HepG2 (cell line): ENCODE results near the gene CNOT8. TPM values are rescaled to one million over a fixed set of nuclear protein-coding genes. Genes with fewer than 3 reads are reported as not detected.
A peak's percentile ranks its signal among the peaks of the same experiment; 100 is the strongest.

Experiments
- AHR ChIP-seq: IDR thresholded peaks from 2 replicates; pipeline ENCODE4 v1.6.1; 2018; ENCODE audit warnings: missing genetic modification reagents, missing compliant biosample characterization
- ARID2 ChIP-seq: sonication (generic); formaldehyde crosslinking; IDR thresholded peaks from 2 replicates; pipeline ENCODE4 v1.8.1; 2022; ENCODE audit warnings: mild to moderate bottlenecking, missing genetic modification reagents, borderline replicate concordance
- ATF6 ChIP-seq: sonication (generic); formaldehyde crosslinking; conservative IDR thresholded peaks from 2 replicates; pipeline ENCODE4 v1.4.0; 2020; ENCODE audit warnings: missing genetic modification reagents
- DBP ChIP-seq: sonication (generic); formaldehyde crosslinking; IDR thresholded peaks from 2 replicates; pipeline ENCODE4 v1.4.0; 2020; ENCODE audit warnings: missing genetic modification reagents; ENCODE audit errors: not compliant biosample characterization
- E2F2 ChIP-seq: sonication (generic); formaldehyde crosslinking; IDR thresholded peaks from 2 replicates; pipeline ENCODE4 v1.4.0; 2020; ENCODE audit warnings: missing genetic modification reagents, borderline replicate concordance
- ETV5 ChIP-seq: IDR thresholded peaks from 2 replicates; pipeline ENCODE4 v1.6.1; 2018; ENCODE audit warnings: missing biosample characterization, missing genetic modification reagents, inconsistent platforms, borderline replicate concordance
- HNRNPH1 ChIP-seq: fragments of 200-400 bp; formaldehyde crosslinking; optimal IDR thresholded peaks from 2 replicates; pipeline ENCODE3; 2017; ENCODE audit warnings: mild to moderate bottlenecking, low read depth, low read length
- KMT2A ChIP-seq: sonication (generic); formaldehyde crosslinking; IDR thresholded peaks from 2 replicates; pipeline ENCODE4 v1.4.0; 2020; ENCODE audit warnings: missing genetic modification reagents
- RAD51 ChIP-seq: fragments of 450-650 bp; IDR thresholded peaks from 2 replicates; pipeline ENCODE4 v1.6.1; 2016; ENCODE audit warnings: borderline replicate concordance
- SOX13 ChIP-seq, 3 experiments: fragments of 450-650 bp in 1 of 3; sonication (generic) in 1 of 3; formaldehyde crosslinking in 1 of 3; IDR thresholded peaks in 2 of 3; conservative IDR thresholded peaks in 1 of 3; 2 replicates each; pipeline versions ENCODE4 v1.5.0 to v1.6.1; 2016 to 2020; ENCODE audit warnings: antibody characterized with exemption in 1 of 3, mild to moderate bottlenecking in 1 of 3, missing compliant biosample characterization in 1 of 3, missing genetic modification reagents in 1 of 3, moderate library complexity in 1 of 3
- ZBTB33 ChIP-seq: sonication (generic); formaldehyde crosslinking; IDR thresholded peaks from 2 replicates; pipeline ENCODE4 v1.4.0; 2020; ENCODE audit warnings: missing genetic modification reagents
- ZNF609 ChIP-seq: sonication (generic); formaldehyde crosslinking; IDR thresholded peaks from 2 replicates; pipeline ENCODE4 v1.4.0; 2020; ENCODE audit warnings: mild to moderate bottlenecking, missing genetic modification reagents, borderline replicate concordance
- ZNF615 ChIP-seq: sonication (generic); formaldehyde crosslinking; IDR thresholded peaks from 2 replicates; pipeline ENCODE4 v1.5.0; 2020; ENCODE audit warnings: mild to moderate bottlenecking, missing genetic modification reagents, borderline replicate concordance
- ZNF839 ChIP-seq: sonication (generic); formaldehyde crosslinking; IDR thresholded peaks from 2 replicates; pipeline ENCODE4 v1.4.0; 2020; ENCODE audit warnings: missing genetic modification reagents, mild to moderate bottlenecking, borderline replicate concordance
- ZNF883 ChIP-seq: sonication (generic); formaldehyde crosslinking; IDR thresholded peaks from 2 replicates; pipeline ENCODE4 v1.5.1; 2020; ENCODE audit warnings: mild to moderate bottlenecking, missing genetic modification reagents; ENCODE audit errors: not compliant biosample characterization
- polyA plus RNA-seq, 8 experiments: library from polyadenylated mRNA; depleted of rRNA in 3 of 8; stranded (reverse) in 7 of 8; unstranded in 1 of 8; fragments of >200 nt; fragmentation: Illumina TruSeq in 4 of 8; extraction: Trizol in 4 of 8; gene quantifications; 2 replicates each; pipeline versions ENCODE4 v1.2.1 to v1.2.3, GENCODE V29; 2011 to 2016; ENCODE audit warnings: low read depth in 4 of 8, missing spikeins in 1 of 8, mixed read lengths in 1 of 8; ENCODE audit not compliant: insufficient read depth in 1 of 8
- total RNA-seq, 5 experiments: library from RNA; depleted of rRNA; stranded (reverse); fragments of >200 nt; fragmentation: Illumina TruSeq; extraction: Trizol; gene quantifications; 2 replicates each; pipeline ENCODE4 v1.2.3, GENCODE V29; 2016; ENCODE audit warnings: low read depth in 1 of 5

CNOT8 gene
- total and polyA plus RNA-seq, 2 of the 13 experiments (the other 11 are each of a cell fraction or from before 2014, with no cell fraction given) = 37.1 to 74.9 TPM

- TF ChIP-seq DBP (no peak), RAD51 (no peak), AHR (no peak), E2F2 (no peak), ETV5 (CRISPR knock-in tag) (peak; percentile 77; the same call in 1 of the 2 replicates), ATF6 (CRISPR knock-in tag) (no peak), ZNF883 (CRISPR knock-in tag) (no peak), ZNF839 (no peak), ZBTB33 (no peak), HNRNPH1 (no peak), ZNF615 (CRISPR knock-in tag) (no peak), ARID2 (peak; percentile 69; the same call in 1 of the 2 replicates), ZNF609 (CRISPR knock-in tag) (peak; percentile 35), SOX13 (IDR thresholded peaks at IDR 0.05) (no peak), SOX13 (CRISPR knock-in tag; conservative IDR thresholded peaks at IDR 0.05 in 1 of 2, IDR thresholded peaks at IDR 0.05 in 1 of 2) (peak in 1 of 2 experiments; percentile 53; a peak in 1 of 4 replicates), KMT2A (peak; percentile 59)
Observed at GRCh38 chr5:154860123-154860522, 1.7 kb downstream of the CNOT8 start (continued).
